Neutrophil (primary cell): ENCODE measurements around the gene PAQR5.

Source experiments
- H3K27ac ChIP-seq: fragments of 200-600 bp; sonication (generic); 2 replicates; pipeline ENCODE4 v1.5.1; 2016; ENCODE audit warnings: mild to moderate bottlenecking, moderate library complexity
- H3K27me3 ChIP-seq: fragments of 200-600 bp; sonication (generic); 2 replicates; pipeline ENCODE4 v1.6.0; 2016; ENCODE audit warnings: mild to moderate bottlenecking
- H3K36me3 ChIP-seq: fragments of 200-600 bp; sonication (generic); 2 replicates; pipeline ENCODE4 v1.5.1; 2017
- H3K4me1 ChIP-seq, 2 experiments: fragments of 200-600 bp in 1 of 2; sonication (generic) in 1 of 2; 1 replicate in 1 of 2; 2 replicates in 1 of 2; pipeline versions ENCODE4 v1.5.1 to v1.6.1; 2013 to 2016; ENCODE audit warnings: low read depth in 1 of 2, low read length in 1 of 2, mild to moderate bottlenecking in 1 of 2, moderate library complexity in 1 of 2; ENCODE audit not compliant: control insufficient read depth in 1 of 2, insufficient read depth in 1 of 2
- H3K4me3 ChIP-seq, 2 experiments: fragments of 200-600 bp in 1 of 2; sonication (generic) in 1 of 2; 1 replicate in 1 of 2; 2 replicates in 1 of 2; pipeline ENCODE4 v1.5.1; 2013 to 2016; ENCODE audit warnings: low read depth in 1 of 2, low read length in 1 of 2, mild to moderate bottlenecking in 1 of 2, moderate library complexity in 1 of 2
- H3K9me3 ChIP-seq: fragments of 200-600 bp; sonication (generic); 2 replicates; pipeline ENCODE4 v1.5.1; 2016
- CTCF ChIP-seq: fragments of 200-600 bp; sonication (generic); IDR thresholded peaks from 2 replicates; pipeline ENCODE4 v1.5.1; 2016; ENCODE audit warnings: antibody characterized with exemption

PAQR5 gene

DNA sequence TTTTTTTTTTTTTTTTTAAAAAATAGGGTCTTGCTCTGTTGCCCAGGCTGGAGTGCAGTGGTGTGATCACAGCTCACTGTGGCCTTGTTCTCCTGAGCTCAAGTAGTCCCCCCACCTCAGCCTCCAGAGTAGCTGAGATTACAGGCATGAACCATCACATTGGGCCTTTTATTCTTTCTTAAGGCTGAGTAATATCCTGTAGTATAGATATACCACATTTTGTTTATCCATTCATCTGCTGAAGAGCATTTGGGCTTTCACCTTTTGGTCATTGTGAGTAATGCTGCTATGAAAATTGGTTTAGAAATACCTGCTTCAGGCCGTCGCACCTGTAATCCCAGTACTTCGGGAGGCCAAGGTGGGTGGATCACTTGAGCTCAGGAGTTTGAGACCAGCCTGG lies 42.6 kb downstream of the PAQR5 start:
- no peaks in the 10 kb centered on the region for H3K27me3 ChIP-seq
- H3K4me1 ChIP-seq = peaks cover 11 to 15% of the 10 kb centered on the region in 2 experiments
- H3K36me3 ChIP-seq = no peaks in the 10 kb centered on the region
- H3K4me3 ChIP-seq = no peak overlapping the region
- TF ChIP-seq CTCF = no peak
- no peaks in the 10 kb centered on the region for H3K9me3 ChIP-seq
- H3K27ac ChIP-seq = no peak overlapping the region

- no peak overlapping the region for H3K4me3 ChIP-seq
- peaks cover 20 to 23% of the 10 kb centered on the region in 2 experiments for H3K4me1 ChIP-seq
- no peaks in the 10 kb centered on the region for H3K27me3 ChIP-seq
- H3K9me3 ChIP-seq = no peaks in the 10 kb centered on the region
- H3K27ac ChIP-seq = no peak overlapping the region
- TF ChIP-seq CTCF = no peak
- H3K36me3 ChIP-seq = no peaks in the 10 kb centered on the region
Observed at GRCh38 chr15:69342460-69343076, 43.9 kb downstream of the PAQR5 start.

GRCh38 chr15:69343133-69343532 lies 44.4 kb downstream of the PAQR5 start:
- no peaks in the 10 kb centered on the region for H3K27me3 ChIP-seq
- no peak overlapping the region for H3K27ac ChIP-seq
- no peaks in the 10 kb centered on the region for H3K36me3 ChIP-seq
- H3K4me3 ChIP-seq = no peak overlapping the region
- TF ChIP-seq CTCF = no peak
- H3K9me3 ChIP-seq = no peaks in the 10 kb centered on the region
- H3K4me1 ChIP-seq = peaks cover 26 to 29% of the 10 kb centered on the region in 2 experiments

- H3K27me3 ChIP-seq = no peaks in the 10 kb centered on the region
- H3K4me1 ChIP-seq = peaks cover 36 to 37% of the 10 kb centered on the region in 2 experiments
- no peak overlapping the region for H3K4me3 ChIP-seq
- no peak for TF ChIP-seq CTCF
- H3K9me3 ChIP-seq = no peaks in the 10 kb centered on the region
- no peak overlapping the region for H3K27ac ChIP-seq
- no peaks in the 10 kb centered on the region for H3K36me3 ChIP-seq
Observed at GRCh38 chr15:69344238-69344637, 45.5 kb downstream of the PAQR5 start.

- no peaks in the 10 kb centered on the region for H3K36me3 ChIP-seq
- no peaks in the 10 kb centered on the region for H3K27me3 ChIP-seq
- no peak for TF ChIP-seq CTCF
- peaks cover 27 to 31% of the 10 kb centered on the region in 2 experiments for H3K4me1 ChIP-seq
- no peaks in the 10 kb centered on the region for H3K9me3 ChIP-seq
- no peak overlapping the region for H3K4me3 ChIP-seq
- H3K27ac ChIP-seq = no peak overlapping the region
Observed at GRCh38 chr15:69346112-69346511, 47.4 kb downstream of the PAQR5 start.
